Endodermal cell (in vitro differentiated cells): ENCODE data around the gene MEOX2. TPM values are rescaled to one million over a fixed set of nuclear protein-coding genes. Genes with fewer than 3 reads are reported as not detected.

Experiments
- DNase-seq: peaks from one replicate; pipeline ENCODE4 v3.0.0-alpha.2; 2017
- H3K27ac ChIP-seq: 2 replicates; pipeline ENCODE4 v1.5.1; 2013; ENCODE audit warnings: mild to moderate bottlenecking, low read depth, low read length, moderate library complexity
- H3K27me3 ChIP-seq: 2 replicates; pipeline ENCODE4 v1.6.1; 2013; ENCODE audit warnings: mild to moderate bottlenecking, low read length, moderate library complexity; ENCODE audit not compliant: insufficient read depth, control insufficient read depth, poor library complexity, severe bottlenecking
- H3K36me3 ChIP-seq: 2 replicates; pipeline ENCODE4 v1.7.0; 2013; ENCODE audit warnings: mild to moderate bottlenecking, low read length, moderate library complexity; ENCODE audit not compliant: control insufficient read depth, insufficient read depth
- H3K4me1 ChIP-seq: one replicate; pipeline ENCODE4 v1.7.0; 2013; ENCODE audit warnings: low read length; ENCODE audit not compliant: control insufficient read depth, insufficient read depth
- H3K4me3 ChIP-seq: 2 replicates; pipeline ENCODE4 v1.5.1; 2013; ENCODE audit warnings: mild to moderate bottlenecking, low read length, moderate library complexity
- H3K9ac ChIP-seq: 2 replicates; pipeline ENCODE4 v1.6.1; 2013; ENCODE audit warnings: mild to moderate bottlenecking, low read length, moderate library complexity; ENCODE audit not compliant: poor library complexity, severe bottlenecking; ENCODE audit errors: extremely low read depth
- H3K9me3 ChIP-seq: 2 replicates; pipeline ENCODE4 v1.6.1; 2013; ENCODE audit warnings: mild to moderate bottlenecking, low read length, moderate library complexity; ENCODE audit not compliant: control insufficient read depth
- H3K27ac Mint-ChIP-seq: 2 replicates; pipeline ENCODE4 v1.8.0; 2020; ENCODE audit warnings: mixed read lengths
- H3K27me3 Mint-ChIP-seq: 2 replicates; pipeline ENCODE4 v1.8.0; 2021; ENCODE audit warnings: mild to moderate bottlenecking, mixed read lengths; ENCODE audit not compliant: insufficient read depth
- H3K36me3 Mint-ChIP-seq: 2 replicates; pipeline ENCODE4 v1.8.0; 2020; ENCODE audit warnings: low read depth, mixed read lengths
- H3K4me1 Mint-ChIP-seq: 2 replicates; pipeline ENCODE4 v1.8.0; 2020; ENCODE audit warnings: mixed read lengths
- H3K4me3 Mint-ChIP-seq: 2 replicates; pipeline ENCODE4 v1.8.0; 2020; ENCODE audit warnings: mild to moderate bottlenecking, moderate library complexity, mixed read lengths
- H3K9me3 Mint-ChIP-seq: 2 replicates; pipeline ENCODE4 v1.8.0; 2020; ENCODE audit warnings: mild to moderate bottlenecking, mixed read lengths
- WGBS, 2 experiments: methylation state at CpG; one replicate each; pipeline versions ENCODE4 v1.1.5 to v1.1.7; 2013; ENCODE audit warnings: missing lambda C conversion rate in 2 of 2, mixed read lengths in 1 of 2; ENCODE audit not compliant: insufficient coverage in 1 of 2, insufficient read length in 1 of 2; 5-methylcytosine and 5-hydroxymethylcytosine counted together
- total RNA-seq, 2 donors: library from RNA; stranded (reverse); fragmentation: NEBNext Ultra II Directional in 1 of 2; extraction: Animal tissue kit (Norgen Biotek cat#: 25700) in 1 of 2; gene quantifications; 2 replicates in 1 of 2; 3 replicates in 1 of 2; pipeline ENCODE4 v1.2.1, GENCODE V29; 2021
- TF ChIP-seq, protein P1 (sequence below): fragments of 200-600 bp; sonication (generic); conservative IDR thresholded peaks from 2 replicates; pipeline ENCODE4 v1.5.0; 2021; ENCODE audit warnings: antibody characterized with exemption, mild to moderate bottlenecking

The MEOX2 gene
- total RNA-seq, 2 donors from 2014 or later: not detected

DNA sequence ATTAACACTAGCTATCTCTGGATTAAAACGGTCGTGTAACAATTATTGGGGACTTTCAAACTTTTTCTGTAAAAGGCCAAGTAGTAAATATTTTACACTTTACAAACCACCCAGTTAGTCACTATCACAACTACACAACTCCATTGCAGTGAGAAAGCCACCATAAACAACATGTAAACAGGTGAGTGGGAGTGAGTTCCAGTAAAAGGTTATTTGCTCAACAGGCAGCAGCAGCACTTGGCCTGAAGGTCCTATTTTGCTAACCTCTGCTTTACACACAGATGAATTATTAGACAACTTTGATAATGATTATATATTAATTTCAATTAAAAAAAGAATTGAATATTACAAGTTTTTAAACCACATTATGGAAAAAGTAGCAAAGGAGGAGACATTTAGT lies 108.9 kb downstream of the MEOX2 start:
- Histone ChIP-seq H3K9me3 (no peaks in the 10 kb centered on the region), H3K36me3 (no peaks in the 10 kb centered on the region), H3K9ac (no peak overlapping the region), H3K4me3 (no peak overlapping the region), H3K27ac (no peak overlapping the region), H3K4me1 (no peaks in the 10 kb centered on the region), H3K27me3 (no peaks in the 10 kb centered on the region)
- H3K36me3 Mint-ChIP-seq: no peaks in the 10 kb centered on the region
- H3K9me3 Mint-ChIP-seq: no peaks in the 10 kb centered on the region
- WGBS, 2 experiments: 97% methylated on average over 2 of the region's 2 CpGs; no CpG with 5 or more reads in 1 of the 2 experiments
- no peak for DNase-seq
- no peak overlapping the region for H3K4me3 Mint-ChIP-seq
- H3K27me3 Mint-ChIP-seq: no peaks in the 10 kb centered on the region
- TF ChIP-seq, protein P1, sequence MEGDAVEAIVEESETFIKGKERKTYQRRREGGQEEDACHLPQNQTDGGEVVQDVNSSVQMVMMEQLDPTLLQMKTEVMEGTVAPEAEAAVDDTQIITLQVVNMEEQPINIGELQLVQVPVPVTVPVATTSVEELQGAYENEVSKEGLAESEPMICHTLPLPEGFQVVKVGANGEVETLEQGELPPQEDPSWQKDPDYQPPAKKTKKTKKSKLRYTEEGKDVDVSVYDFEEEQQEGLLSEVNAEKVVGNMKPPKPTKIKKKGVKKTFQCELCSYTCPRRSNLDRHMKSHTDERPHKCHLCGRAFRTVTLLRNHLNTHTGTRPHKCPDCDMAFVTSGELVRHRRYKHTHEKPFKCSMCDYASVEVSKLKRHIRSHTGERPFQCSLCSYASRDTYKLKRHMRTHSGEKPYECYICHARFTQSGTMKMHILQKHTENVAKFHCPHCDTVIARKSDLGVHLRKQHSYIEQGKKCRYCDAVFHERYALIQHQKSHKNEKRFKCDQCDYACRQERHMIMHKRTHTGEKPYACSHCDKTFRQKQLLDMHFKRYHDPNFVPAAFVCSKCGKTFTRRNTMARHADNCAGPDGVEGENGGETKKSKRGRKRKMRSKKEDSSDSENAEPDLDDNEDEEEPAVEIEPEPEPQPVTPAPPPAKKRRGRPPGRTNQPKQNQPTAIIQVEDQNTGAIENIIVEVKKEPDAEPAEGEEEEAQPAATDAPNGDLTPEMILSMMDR: no peak
- H3K27ac Mint-ChIP-seq: no peak overlapping the region
- no peaks in the 10 kb centered on the region for H3K4me1 Mint-ChIP-seq

DNA sequence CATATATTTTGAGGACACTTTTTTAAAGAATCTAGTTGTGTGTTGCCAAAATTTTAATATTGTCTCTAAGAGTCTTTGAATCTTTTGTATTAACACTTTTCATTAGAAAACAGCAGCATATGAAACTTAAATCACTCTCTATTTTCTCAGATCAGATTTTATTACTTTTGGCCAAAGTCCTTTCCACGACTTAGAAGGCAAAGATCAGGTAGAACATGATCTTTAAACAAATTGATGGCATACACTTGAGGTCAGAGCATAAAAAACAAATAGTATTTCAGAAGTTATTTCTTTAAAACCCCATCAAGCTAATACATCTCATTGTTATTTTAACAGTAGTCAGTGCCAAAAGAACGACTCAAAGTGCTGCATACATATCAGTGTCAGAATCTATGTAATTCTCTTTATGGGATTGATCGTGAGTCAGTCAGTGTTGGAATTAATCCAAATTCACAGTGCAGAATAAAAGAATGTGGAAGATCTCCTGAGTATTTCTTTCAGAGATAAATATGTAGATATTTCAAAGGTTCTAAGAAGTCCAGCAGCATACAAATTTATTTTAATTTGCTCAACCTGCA lies 115.1 kb downstream of the MEOX2 start:
- H3K27me3 ChIP-seq: no peaks in the 10 kb centered on the region
- no peaks in the 10 kb centered on the region for H3K27me3 Mint-ChIP-seq
- WGBS, 2 experiments: 83 to 85% methylated on average over 2 to 3 of the region's 3 CpGs
- H3K4me3 Mint-ChIP-seq: no peak overlapping the region
- H3K9ac ChIP-seq: no peak overlapping the region
- H3K9me3 ChIP-seq: no peaks in the 10 kb centered on the region
- no peaks in the 10 kb centered on the region for H3K4me1 ChIP-seq
- no peaks in the 10 kb centered on the region for H3K36me3 ChIP-seq
- DNase-seq: no peak
- no peak overlapping the region for H3K4me3 ChIP-seq
- H3K27ac ChIP-seq: no peak overlapping the region
- H3K4me1 Mint-ChIP-seq: no peaks in the 10 kb centered on the region
- TF ChIP-seq, protein P1: no peak
- H3K9me3 Mint-ChIP-seq: no peaks in the 10 kb centered on the region
- H3K27ac Mint-ChIP-seq: no peak overlapping the region
- no peaks in the 10 kb centered on the region for H3K36me3 Mint-ChIP-seq

DNA sequence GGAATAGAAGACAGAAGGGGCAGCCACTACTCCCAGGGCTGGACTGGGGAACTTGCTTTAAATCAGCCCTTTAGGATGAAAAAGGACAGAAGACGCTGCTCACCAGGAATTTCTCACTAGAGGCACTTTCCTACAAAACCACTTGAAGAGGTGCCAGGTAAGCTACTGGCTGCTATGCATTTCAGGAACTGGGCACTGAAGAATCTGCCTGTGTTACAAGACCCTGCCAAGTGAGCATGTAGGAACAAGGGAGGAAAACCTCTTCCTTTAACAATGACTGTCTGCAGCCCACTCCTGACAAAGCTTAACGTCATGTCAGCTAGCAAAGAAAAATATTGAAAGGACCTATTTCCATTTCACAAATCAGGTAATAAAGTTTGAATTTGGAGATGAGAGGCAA lies 118.8 kb downstream of the MEOX2 start:
- H3K36me3 ChIP-seq: no peaks in the 10 kb centered on the region
- H3K9me3 ChIP-seq: no peaks in the 10 kb centered on the region
- 88 to 90% methylated on average over 1 to 2 of the region's 2 CpGs for WGBS, 2 experiments
- no peaks in the 10 kb centered on the region for H3K4me1 ChIP-seq
- H3K27me3 Mint-ChIP-seq: no peaks in the 10 kb centered on the region
- no peaks in the 10 kb centered on the region for H3K27me3 ChIP-seq
- DNase-seq: no peak
- no peak overlapping the region for H3K4me3 Mint-ChIP-seq
- no peak overlapping the region for H3K27ac ChIP-seq
- H3K9me3 Mint-ChIP-seq: no peaks in the 10 kb centered on the region
- no peaks in the 10 kb centered on the region for H3K4me1 Mint-ChIP-seq
- no peak overlapping the region for H3K27ac Mint-ChIP-seq
- TF ChIP-seq, protein P1: no peak
- no peak overlapping the region for H3K9ac ChIP-seq
- no peak overlapping the region for H3K4me3 ChIP-seq
- no peaks in the 10 kb centered on the region for H3K36me3 Mint-ChIP-seq
